Neural cell (in vitro differentiated cells): ENCODE measurements around the gene TPR. TPM values are rescaled to one million over a fixed set of nuclear protein-coding genes. Genes with fewer than 3 reads are reported as not detected.

ENCODE experiments used
- H2AFZ ChIP-seq: fragments of 200-600, 300-800 bp; sonication (generic), shearing (Covaris generic); 2 replicates; pipeline ENCODE4 v1.6.0; 2014; ENCODE audit warnings: low read depth, mild to moderate bottlenecking, antibody characterized with exemption, low read length, moderate library complexity
- H3F3A ChIP-seq: fragments of 200-600 bp; shearing (Covaris generic); 2 replicates; pipeline ENCODE4 v1.6.1; 2016; ENCODE audit warnings: mild to moderate bottlenecking, moderate library complexity, mixed read lengths, antibody characterized with exemption, low read length; ENCODE audit not compliant: insufficient read depth, poor library complexity, severe bottlenecking
- H3K27ac ChIP-seq: fragments of 200-600, 300-800 bp; sonication (generic), shearing (Covaris generic); 2 replicates; pipeline ENCODE4 v1.5.1; 2014; ENCODE audit warnings: mild to moderate bottlenecking, low read length, moderate library complexity
- H3K27me3 ChIP-seq: fragments of 300-800, 200-600 bp; sonication (generic), shearing (Covaris generic); 2 replicates; pipeline ENCODE4 v1.6.0; 2014; ENCODE audit warnings: mild to moderate bottlenecking, low read depth, low read length, moderate library complexity; ENCODE audit not compliant: insufficient read depth
- H3K36me3 ChIP-seq: fragments of 300-800, 200-600 bp; sonication (generic), shearing (Covaris generic); 2 replicates; pipeline ENCODE4 v1.5.1; 2014; ENCODE audit warnings: mild to moderate bottlenecking, antibody characterized with exemption, low read length, moderate library complexity; ENCODE audit not compliant: insufficient read depth
- H3K4me2 ChIP-seq: fragments of 300-800, 200-600 bp; sonication (generic), shearing (Covaris generic); 2 replicates; pipeline ENCODE4 v1.6.0; 2014; ENCODE audit warnings: mild to moderate bottlenecking, low read length
- H3K4me3 ChIP-seq: fragments of 300-800, 200-600 bp; sonication (generic), shearing (Covaris generic); 2 replicates; pipeline ENCODE4 v1.5.1; 2014; ENCODE audit warnings: mild to moderate bottlenecking, low read length, moderate library complexity
- H3K79me2 ChIP-seq: fragments of 200-600 bp; shearing (Covaris generic); replicated peaks from 2 replicates; pipeline ENCODE4 v1.6.0; 2014; ENCODE audit warnings: mild to moderate bottlenecking, low read length, moderate library complexity; ENCODE audit not compliant: insufficient read depth
- H3K9ac ChIP-seq: fragments of 300-800, 200-600 bp; sonication (generic), shearing (Covaris generic); 2 replicates; pipeline ENCODE4 v1.6.1; 2016; ENCODE audit warnings: mild to moderate bottlenecking, low read length, mixed read lengths
- H3K9me2 ChIP-seq: fragments of 200-600 bp; shearing (Covaris generic); 2 replicates; pipeline ENCODE4 v1.6.1; 2016; ENCODE audit warnings: mild to moderate bottlenecking, low read length, mixed read lengths; ENCODE audit not compliant: insufficient read depth
- H3K9me3 ChIP-seq: fragments of 200-600, 300-800 bp; sonication (generic), shearing (Covaris generic); 2 replicates; pipeline ENCODE4 v1.6.1; 2016; ENCODE audit warnings: mild to moderate bottlenecking, mixed run types, low read length, moderate library complexity, mixed read lengths
- H4K20me1 ChIP-seq: fragments of 200-600 bp; shearing (Covaris generic); 2 replicates; pipeline ENCODE4 v1.6.1; 2016; ENCODE audit warnings: mild to moderate bottlenecking, mixed run types; ENCODE audit not compliant: insufficient read depth
- EZH2 ChIP-seq: fragments of 200-600, 300-800 bp; shearing (Covaris generic), sonication (generic); IDR thresholded peaks from 2 replicates; pipeline ENCODE4 v1.6.1; 2014; ENCODE audit warnings: antibody characterized with exemption, low read length, borderline replicate concordance, mild to moderate bottlenecking; ENCODE audit not compliant: insufficient read depth, poor library complexity, severe bottlenecking
- MXI1 ChIP-seq: fragments of 450-650 bp; conservative IDR thresholded peaks from 2 replicates; pipeline ENCODE4 v1.6.1; 2014; ENCODE audit warnings: antibody characterized with exemption, mild to moderate bottlenecking; ENCODE audit not compliant: poor library complexity, severe bottlenecking
- SMC3 ChIP-seq: fragments of 450-650 bp; conservative IDR thresholded peaks from 2 replicates; pipeline ENCODE4 v1.6.1; 2014; ENCODE audit warnings: antibody characterized with exemption, mild to moderate bottlenecking, moderate library complexity; ENCODE audit not compliant: poor library complexity
- polyA plus RNA-seq: library from polyadenylated mRNA; depleted of rRNA; stranded (reverse); fragments of >200 nt; gene quantifications from 2 replicates; pipeline ENCODE4 v1.2.3, GENCODE V29; 2014
- TF ChIP-seq, protein P1 (sequence below): fragments of 450-650 bp; IDR thresholded peaks from 2 replicates; pipeline ENCODE4 v1.5.1; 2014; ENCODE audit warnings: antibody characterized with exemption, mild to moderate bottlenecking, moderate library complexity; ENCODE audit not compliant: poor library complexity, severe bottlenecking

The TPR gene
- polyA plus RNA-seq, 1 donor from 2014 or later, result 91.2 TPM

GRCh38 chr1:186418503-186418902 is 43.5 kb upstream of the TPR start:
- H3K4me2 ChIP-seq, result no peak overlapping the region
- H4K20me1 ChIP-seq, result no peaks in the 10 kb centered on the region
- H3K27ac ChIP-seq, result no peak overlapping the region
- H3K36me3 ChIP-seq, result no peaks in the 10 kb centered on the region
- no peaks in the 10 kb centered on the region for H3F3A ChIP-seq
- H3K79me2 ChIP-seq, result no peaks in the 10 kb centered on the region
- no peak for TF ChIP-seq MXI1
- TF ChIP-seq SMC3, result no peak
- H3K27me3 ChIP-seq, result no peaks in the 10 kb centered on the region
- H3K9me3 ChIP-seq, result no peaks in the 10 kb centered on the region
- no peaks in the 10 kb centered on the region for H3K9me2 ChIP-seq
- no peak overlapping the region for H2AFZ ChIP-seq
- no peak overlapping the region for H3K9ac ChIP-seq
- H3K4me3 ChIP-seq, result no peak overlapping the region

GRCh38 chr1:186413319-186413718 is 38.3 kb upstream of the TPR start:
- no peaks in the 10 kb centered on the region for H3K27me3 ChIP-seq
- no peaks in the 10 kb centered on the region for H3K79me2 ChIP-seq
- no peak overlapping the region for H2AFZ ChIP-seq
- no peak overlapping the region for H3K9ac ChIP-seq
- H3F3A ChIP-seq, result no peaks in the 10 kb centered on the region
- H3K9me2 ChIP-seq, result no peaks in the 10 kb centered on the region
- no peak overlapping the region for H3K27ac ChIP-seq
- H3K4me2 ChIP-seq, result no peak overlapping the region
- no peaks in the 10 kb centered on the region for H4K20me1 ChIP-seq
- H3K4me3 ChIP-seq, result no peak overlapping the region
- no peaks in the 10 kb centered on the region for H3K36me3 ChIP-seq
- TF ChIP-seq EZH2, result no peak
- TF ChIP-seq, protein P1, sequence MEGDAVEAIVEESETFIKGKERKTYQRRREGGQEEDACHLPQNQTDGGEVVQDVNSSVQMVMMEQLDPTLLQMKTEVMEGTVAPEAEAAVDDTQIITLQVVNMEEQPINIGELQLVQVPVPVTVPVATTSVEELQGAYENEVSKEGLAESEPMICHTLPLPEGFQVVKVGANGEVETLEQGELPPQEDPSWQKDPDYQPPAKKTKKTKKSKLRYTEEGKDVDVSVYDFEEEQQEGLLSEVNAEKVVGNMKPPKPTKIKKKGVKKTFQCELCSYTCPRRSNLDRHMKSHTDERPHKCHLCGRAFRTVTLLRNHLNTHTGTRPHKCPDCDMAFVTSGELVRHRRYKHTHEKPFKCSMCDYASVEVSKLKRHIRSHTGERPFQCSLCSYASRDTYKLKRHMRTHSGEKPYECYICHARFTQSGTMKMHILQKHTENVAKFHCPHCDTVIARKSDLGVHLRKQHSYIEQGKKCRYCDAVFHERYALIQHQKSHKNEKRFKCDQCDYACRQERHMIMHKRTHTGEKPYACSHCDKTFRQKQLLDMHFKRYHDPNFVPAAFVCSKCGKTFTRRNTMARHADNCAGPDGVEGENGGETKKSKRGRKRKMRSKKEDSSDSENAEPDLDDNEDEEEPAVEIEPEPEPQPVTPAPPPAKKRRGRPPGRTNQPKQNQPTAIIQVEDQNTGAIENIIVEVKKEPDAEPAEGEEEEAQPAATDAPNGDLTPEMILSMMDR, result no peak
- no peaks in the 10 kb centered on the region for H3K9me3 ChIP-seq

DNA sequence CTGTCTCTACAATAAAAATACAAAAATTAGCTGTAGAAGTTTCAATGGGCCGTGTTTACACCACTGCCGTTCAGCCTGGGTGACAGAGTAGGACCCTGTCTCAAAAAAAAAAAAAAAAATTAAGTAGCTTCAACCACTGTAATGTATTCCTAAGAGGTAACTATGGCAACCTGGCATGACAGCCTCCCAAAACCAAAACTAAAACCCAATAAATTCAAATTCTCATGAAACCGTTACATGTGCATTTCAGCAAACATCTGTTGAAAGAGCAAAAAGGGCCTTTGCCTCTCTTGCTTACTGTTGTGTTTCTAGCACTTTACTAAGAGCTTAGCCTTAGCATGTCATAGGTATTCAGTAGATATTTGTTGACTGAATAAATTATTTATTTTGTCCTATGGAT is 34.0 kb upstream of the TPR start:
- Histone ChIP-seq H3F3A (no peaks in the 10 kb centered on the region), H3K9me2 (no peaks in the 10 kb centered on the region), H3K9ac (no peak overlapping the region), H3K4me3 (no peak overlapping the region), H3K36me3 (peaks cover 4% of the 10 kb centered on the region), H3K27me3 (no peaks in the 10 kb centered on the region), H3K9me3 (no peaks in the 10 kb centered on the region), H2AFZ (no peak overlapping the region), H3K27ac (no peak overlapping the region), H3K79me2 (no peaks in the 10 kb centered on the region), H3K4me2 (no peak overlapping the region), H4K20me1 (no peaks in the 10 kb centered on the region)
- TF ChIP-seq, protein P1, result no peak
- TF ChIP-seq MXI1 (no peak), SMC3 (no peak)
